Measurements from ENCODE around the gene SV2C. TPM values are rescaled to one million over a fixed set of nuclear protein-coding genes. Genes with fewer than 3 reads are reported as not detected.

The SV2C gene
- total RNA-seq, 1 donor from 2014 or later, result 0.15 TPM

DNA sequence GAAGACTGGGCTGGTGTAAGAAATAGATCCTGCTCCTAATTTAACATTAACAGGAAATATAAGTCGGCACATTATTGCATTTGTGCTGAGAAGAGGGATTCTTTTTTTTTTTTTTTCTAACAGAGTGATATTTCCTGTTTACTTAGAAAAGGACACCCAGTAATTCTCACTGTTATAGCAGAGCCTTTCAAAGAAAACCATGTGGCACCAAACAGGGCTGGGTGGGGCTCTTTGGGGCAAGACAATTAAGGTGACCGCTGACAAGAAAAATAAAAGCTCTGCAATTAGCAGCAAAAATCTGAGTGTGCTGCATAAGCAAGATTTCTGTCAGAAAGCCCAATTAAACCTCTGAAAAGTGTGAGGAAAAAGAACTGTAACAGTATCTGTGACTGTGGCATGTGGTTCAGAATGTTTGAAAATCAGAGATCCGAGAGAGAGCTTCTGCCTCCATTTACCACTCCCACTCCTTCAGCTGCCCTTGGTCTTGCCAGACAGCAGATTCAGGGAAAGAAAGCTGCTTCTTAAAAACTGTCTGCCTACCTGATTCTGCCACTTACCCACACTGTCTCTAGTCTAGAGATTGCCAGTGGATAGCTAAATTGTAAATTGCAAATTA, 242.8 kb downstream of the SV2C start:
- no peak for TF ChIP-seq CTCF (IDR thresholded peaks at IDR 0.05; ENCODE audit: unreplicated experiment)
- no peak overlapping the region for H3K4me3 Mint-ChIP-seq (ENCODE audit: unreplicated experiment)
- H3K9me3 Mint-ChIP-seq (ENCODE audit: unreplicated experiment), result no peaks in the 10 kb centered on the region
- no peak for DNase-seq (ENCODE audit: low spot score)
- peaks cover 5% of the 10 kb centered on the region for H3K36me3 Mint-ChIP-seq (ENCODE audit: low read depth, unreplicated experiment)
- H3K27me3 Mint-ChIP-seq (ENCODE audit: unreplicated experiment), result peaks cover 3% of the 10 kb centered on the region
- H3K4me1 Mint-ChIP-seq (ENCODE audit: unreplicated experiment), result peaks cover 38% of the 10 kb centered on the region
- peak overlapping the region; percentile 77 for H3K27ac Mint-ChIP-seq (ENCODE audit: unreplicated experiment)

GRCh38 chr5:76326577-76327302, 243.6 kb downstream of the SV2C start:
- Mint-ChIP-seq H3K27ac (ENCODE audit: unreplicated experiment) (peak overlapping the region; percentile 77), H3K4me3 (ENCODE audit: unreplicated experiment) (peak overlapping the region; percentile 20), H3K36me3 (ENCODE audit: low read depth, unreplicated experiment) (peaks cover 5% of the 10 kb centered on the region), H3K9me3 (ENCODE audit: unreplicated experiment) (no peaks in the 10 kb centered on the region), H3K27me3 (ENCODE audit: unreplicated experiment) (peaks cover 3% of the 10 kb centered on the region), H3K4me1 (ENCODE audit: unreplicated experiment) (peaks cover 43% of the 10 kb centered on the region)
- DNase-seq (ENCODE audit: low spot score), result peak; percentile 16
- TF ChIP-seq CTCF (IDR thresholded peaks at IDR 0.05; ENCODE audit: unreplicated experiment), result no peak

DNA sequence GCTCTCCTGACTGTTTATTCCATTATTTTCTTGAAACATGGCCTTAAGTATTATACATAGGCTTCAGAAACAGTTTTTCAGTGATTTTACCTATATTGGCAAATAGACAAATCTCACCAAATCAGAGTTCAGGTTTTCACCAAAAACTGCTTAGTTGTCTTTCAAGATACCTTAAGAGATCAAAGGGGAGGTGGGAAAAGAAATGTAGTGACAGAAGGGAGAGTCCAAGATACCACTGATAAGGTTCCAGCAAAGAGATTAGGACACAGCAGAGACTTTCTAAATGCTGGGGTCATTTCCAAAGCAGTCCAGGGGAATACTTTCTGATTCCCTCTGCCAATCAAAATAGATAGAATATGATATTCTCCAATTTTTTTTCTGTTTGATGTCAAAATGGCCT, 246.2 kb downstream of the SV2C start:
- Mint-ChIP-seq H3K4me3 (ENCODE audit: unreplicated experiment) (no peak overlapping the region), H3K27me3 (ENCODE audit: unreplicated experiment) (peaks cover 3% of the 10 kb centered on the region), H3K36me3 (ENCODE audit: low read depth, unreplicated experiment) (no peaks in the 10 kb centered on the region), H3K27ac (ENCODE audit: unreplicated experiment) (no peak overlapping the region), H3K9me3 (ENCODE audit: unreplicated experiment) (no peaks in the 10 kb centered on the region), H3K4me1 (ENCODE audit: unreplicated experiment) (peaks cover 50% of the 10 kb centered on the region)
- no peak for TF ChIP-seq CTCF (IDR thresholded peaks at IDR 0.05; ENCODE audit: unreplicated experiment)
- no peak for DNase-seq (ENCODE audit: low spot score)

- Mint-ChIP-seq H3K9me3 (ENCODE audit: unreplicated experiment) (no peaks in the 10 kb centered on the region), H3K27ac (ENCODE audit: unreplicated experiment) (no peak overlapping the region), H3K27me3 (ENCODE audit: unreplicated experiment) (peaks cover 3% of the 10 kb centered on the region), H3K36me3 (ENCODE audit: low read depth, unreplicated experiment) (no peaks in the 10 kb centered on the region), H3K4me1 (ENCODE audit: unreplicated experiment) (peaks cover 36% of the 10 kb centered on the region), H3K4me3 (ENCODE audit: unreplicated experiment) (no peak overlapping the region)
- no peak for TF ChIP-seq CTCF (IDR thresholded peaks at IDR 0.05; ENCODE audit: unreplicated experiment)
- no peak for DNase-seq (ENCODE audit: low spot score)
Measured at GRCh38 chr5:76331126-76331525, 247.9 kb downstream of the SV2C start.

DNA sequence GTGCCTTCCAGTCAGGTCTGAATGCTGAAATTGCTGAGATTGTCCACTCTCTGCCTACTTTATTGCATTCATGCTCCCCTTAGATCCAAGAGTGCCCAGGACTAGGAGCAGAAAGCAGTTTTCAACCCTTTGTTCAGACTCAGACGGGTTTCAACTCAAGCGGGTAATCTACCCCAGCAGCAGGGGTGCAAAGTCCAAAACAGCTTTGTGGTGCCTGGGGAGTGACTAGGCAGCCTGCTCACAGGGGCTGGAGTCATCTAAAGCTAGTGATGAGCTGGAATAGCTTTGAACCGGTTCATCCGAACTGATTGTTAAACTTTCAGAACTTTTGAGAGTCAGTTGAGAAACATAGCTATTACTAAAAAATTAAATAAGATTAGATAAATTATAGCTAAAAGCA, 248.9 kb downstream of the SV2C start:
- peaks cover 27% of the 10 kb centered on the region for H3K4me1 Mint-ChIP-seq (ENCODE audit: unreplicated experiment)
- no peak for TF ChIP-seq CTCF (IDR thresholded peaks at IDR 0.05; ENCODE audit: unreplicated experiment)
- no peak for DNase-seq (ENCODE audit: low spot score)
- H3K27ac Mint-ChIP-seq (ENCODE audit: unreplicated experiment), result no peak overlapping the region
- H3K9me3 Mint-ChIP-seq (ENCODE audit: unreplicated experiment), result no peaks in the 10 kb centered on the region
- no peak overlapping the region for H3K4me3 Mint-ChIP-seq (ENCODE audit: unreplicated experiment)
- no peaks in the 10 kb centered on the region for H3K27me3 Mint-ChIP-seq (ENCODE audit: unreplicated experiment)
- peaks cover under 1% of the 10 kb centered on the region for H3K36me3 Mint-ChIP-seq (ENCODE audit: low read depth, unreplicated experiment)
